HG03520 (cell line): ENCODE measurements around the gene TBC1D10B.
"Not testable (repeated sequence)": the region's sequence is repeated elsewhere in the genome, so short reads cannot be mapped to it uniquely, and the experiment has no call there.

ENCODE experiments used
- ATAC-seq: cut with Tn5 transposase; IDR thresholded peaks from one replicate; pipeline ENCODE4 v1.9.1; 2021; ENCODE audit warnings: mild to moderate bottlenecking, moderate library complexity; ENCODE audit not compliant: unreplicated experiment

Gene TBC1D10B

DNA sequence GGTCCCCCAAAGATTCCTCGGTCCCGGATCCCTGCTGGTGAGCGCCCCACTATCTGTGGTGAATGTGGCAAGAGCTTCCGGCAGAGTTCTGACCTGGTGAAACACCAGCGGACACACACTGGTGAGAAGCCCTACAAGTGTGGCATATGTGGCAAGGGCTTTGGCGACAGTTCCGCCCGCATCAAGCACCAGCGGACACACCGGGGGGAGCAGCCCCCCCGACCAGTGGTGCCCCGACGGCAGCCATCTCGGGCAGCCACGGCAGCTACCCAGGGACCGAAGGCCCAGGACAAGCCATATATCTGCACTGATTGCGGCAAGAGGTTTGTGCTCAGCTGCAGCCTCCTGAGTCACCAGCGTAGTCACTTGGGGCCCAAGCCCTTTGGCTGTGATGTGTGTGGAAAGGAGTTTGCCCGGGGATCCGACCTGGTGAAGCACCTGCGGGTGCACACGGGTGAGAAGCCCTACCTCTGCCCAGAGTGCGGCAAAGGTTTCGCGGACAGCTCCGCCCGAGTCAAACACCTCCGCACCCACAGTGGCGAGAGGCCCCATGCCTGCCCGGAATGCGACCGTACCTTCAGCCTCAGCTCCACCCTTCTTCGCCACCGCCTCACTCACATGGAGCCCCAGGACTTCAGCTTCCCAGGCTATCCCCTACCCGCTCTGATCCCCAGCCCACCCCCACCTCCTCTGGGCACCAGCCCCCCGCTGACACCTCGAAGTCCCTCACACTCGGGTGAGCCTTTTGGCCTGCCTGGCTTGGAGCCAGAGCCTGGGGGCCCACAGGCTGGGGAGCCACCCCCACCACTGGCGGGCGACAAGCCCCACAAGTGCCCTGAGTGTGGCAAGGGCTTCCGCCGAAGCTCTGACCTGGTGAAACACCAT lies 27.7 kb upstream of the TBC1D10B start:
- ATAC-seq: no peak

DNA sequence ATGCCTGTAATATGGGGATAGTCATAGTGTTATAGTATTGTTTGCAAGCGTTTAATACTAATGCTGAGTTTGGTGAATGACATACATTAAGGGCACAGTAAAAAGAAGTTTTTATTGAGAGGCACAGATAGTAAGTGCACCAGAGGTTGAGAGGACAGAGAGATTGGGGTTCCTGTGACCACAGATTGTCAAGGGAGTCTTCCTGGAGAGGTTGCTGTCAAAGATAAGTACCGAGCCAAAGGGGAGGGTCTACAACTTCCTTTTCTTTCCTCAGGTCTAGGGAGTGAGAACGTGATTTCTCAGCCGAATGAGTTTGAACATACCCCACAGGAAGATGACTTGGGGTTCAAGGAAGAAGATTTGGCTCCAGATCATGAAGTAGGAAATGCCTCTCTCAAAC lies 26.8 kb upstream of the TBC1D10B start:
- ATAC-seq: no peak

DNA sequence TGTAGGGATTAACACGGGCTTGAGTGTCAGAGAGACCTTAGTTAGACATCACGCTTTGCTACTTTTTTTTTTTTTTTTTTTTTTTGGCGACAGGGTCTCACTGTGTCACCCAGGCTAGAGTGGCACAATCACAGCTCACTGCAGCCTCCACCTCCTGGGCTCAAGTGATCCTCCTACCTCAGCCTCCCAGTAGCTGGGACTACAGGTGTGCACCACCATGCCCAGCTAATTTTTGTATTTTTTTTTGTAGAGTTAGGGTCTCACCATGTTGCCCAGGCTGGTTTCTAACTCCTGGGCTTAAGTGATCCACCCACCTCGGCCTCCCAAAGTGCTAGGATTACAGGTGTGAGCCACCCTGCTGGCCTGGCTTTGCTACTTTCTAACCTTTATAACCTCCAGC lies 26.3 kb upstream of the TBC1D10B start:
- ATAC-seq: not testable (repeated sequence)

DNA sequence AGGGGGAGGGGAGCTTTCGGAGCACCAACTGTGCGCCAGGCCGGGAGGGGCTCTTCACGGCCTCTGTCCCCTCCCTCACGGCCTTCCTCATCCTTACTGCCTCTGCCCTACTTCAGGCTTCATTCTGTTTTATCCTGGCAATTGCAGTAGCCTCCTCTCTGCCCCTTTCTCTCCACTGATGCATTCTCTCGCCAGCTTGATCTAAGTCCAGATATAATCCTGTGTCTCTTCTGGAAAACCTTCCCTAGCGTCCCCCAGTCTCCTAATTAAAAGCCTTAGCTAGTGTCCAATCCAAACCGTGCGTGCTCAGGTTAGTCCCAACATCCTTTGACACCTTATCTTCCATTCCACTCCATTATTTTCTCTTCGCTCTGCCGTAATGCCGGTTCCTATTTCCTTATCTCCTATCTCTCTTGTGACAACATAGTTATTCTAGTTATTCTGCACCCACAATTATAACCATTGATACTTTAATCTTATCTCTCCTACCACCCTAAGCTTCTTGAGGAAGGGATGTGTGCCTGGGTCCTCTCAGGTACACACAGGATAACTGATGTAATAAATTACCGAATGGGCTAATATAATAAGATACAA lies 25.8 kb upstream of the TBC1D10B start:
- no peak for ATAC-seq

DNA sequence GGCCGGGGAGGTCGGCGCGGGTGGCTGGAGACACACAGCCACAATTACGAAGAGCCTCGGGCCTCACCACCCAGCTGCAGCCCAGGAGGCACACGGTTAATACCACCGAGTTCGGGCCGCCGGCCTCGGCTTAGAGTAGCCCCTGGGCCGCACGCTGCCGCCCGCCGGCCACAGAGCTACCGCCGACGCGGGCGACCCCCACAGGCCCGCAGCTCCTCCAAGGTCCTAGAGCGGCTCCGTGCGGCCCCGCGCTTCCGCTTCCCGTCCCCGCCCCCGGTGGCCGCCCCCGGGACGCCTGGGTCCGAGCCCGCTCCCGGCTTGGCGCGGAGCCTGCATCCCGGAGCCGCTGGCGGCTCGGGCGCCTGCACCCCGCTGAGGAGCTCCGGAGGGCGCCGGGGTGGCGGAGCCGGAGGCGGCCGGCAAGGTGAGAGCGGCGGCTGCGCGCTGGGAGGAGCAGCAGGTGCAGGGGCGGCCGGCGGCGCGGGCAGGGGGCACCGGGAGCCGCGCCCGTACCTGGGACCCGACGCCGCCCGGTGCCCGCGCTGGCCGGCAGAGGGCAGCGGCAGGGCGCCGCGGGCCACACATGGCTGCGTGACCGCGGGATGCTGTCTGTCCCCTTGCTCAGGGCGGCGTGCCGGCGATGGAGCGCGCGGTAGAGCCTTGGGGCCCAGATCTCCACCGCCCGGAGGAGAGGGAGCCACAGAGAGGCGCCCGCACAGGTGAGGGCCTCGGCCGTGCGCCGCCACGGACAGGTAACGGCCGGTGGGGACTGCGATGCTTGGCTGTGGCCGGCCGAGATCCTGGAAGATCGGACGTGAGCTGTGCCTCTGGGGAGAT lies 25.1 kb upstream of the TBC1D10B start, which contains the start of gene ZNF48:
Gene ZNF48, plus strand, starts transcription at position 266 of the 837 bp plus-strand sequence. Its CDS starts 375 bp downstream, at position 641.
- peak; percentile 36 for ATAC-seq

DNA sequence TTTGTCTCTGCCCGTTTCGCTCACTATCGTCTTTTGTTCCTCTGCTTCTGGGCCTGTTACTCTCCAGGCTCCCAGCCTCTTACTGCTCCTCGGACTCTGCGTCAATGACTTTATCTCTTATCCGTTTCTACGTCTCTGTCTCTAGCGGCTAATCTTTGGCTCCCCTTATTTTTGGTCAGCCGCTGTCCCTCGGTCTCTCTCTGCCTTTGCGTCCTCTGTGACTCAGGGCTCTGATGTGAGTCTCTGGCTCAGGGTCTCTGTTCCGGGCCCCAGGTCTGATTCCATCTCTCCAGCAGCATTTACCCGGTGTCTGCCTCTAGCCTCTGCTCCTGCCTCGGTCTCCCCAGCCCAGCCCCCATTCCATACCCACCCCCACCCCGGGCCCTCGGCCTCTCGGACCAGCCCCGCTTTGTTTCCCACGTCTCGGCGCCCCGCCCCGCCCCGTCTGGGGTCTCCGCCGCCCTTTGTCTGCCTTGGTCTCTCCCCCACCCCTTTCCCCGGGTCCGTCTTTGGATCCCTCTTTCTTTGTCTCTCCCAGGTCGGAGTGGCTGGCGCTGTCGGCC lies 24.4 kb upstream of the TBC1D10B start:
- ATAC-seq: no peak

DNA sequence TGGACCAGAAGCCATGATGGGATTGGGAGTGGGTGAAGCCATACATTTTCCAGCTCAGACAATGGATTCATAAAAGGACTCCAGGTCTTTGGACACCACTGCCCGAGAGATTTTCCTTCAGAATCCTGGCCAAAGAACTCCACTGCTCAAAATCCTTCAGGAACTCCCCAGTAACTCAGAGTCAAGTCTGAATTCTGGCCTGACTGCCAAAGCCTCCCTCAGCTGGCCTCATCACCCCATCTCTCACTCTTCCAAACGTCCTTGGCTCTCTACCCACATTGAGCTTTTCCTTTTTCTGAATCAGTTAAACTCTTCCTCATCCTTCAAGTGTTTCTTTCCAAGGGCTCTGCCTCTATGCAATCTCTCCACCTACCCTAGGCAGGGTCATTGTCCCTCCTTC lies 13.2 kb upstream of the TBC1D10B start:
- no peak for ATAC-seq

DNA sequence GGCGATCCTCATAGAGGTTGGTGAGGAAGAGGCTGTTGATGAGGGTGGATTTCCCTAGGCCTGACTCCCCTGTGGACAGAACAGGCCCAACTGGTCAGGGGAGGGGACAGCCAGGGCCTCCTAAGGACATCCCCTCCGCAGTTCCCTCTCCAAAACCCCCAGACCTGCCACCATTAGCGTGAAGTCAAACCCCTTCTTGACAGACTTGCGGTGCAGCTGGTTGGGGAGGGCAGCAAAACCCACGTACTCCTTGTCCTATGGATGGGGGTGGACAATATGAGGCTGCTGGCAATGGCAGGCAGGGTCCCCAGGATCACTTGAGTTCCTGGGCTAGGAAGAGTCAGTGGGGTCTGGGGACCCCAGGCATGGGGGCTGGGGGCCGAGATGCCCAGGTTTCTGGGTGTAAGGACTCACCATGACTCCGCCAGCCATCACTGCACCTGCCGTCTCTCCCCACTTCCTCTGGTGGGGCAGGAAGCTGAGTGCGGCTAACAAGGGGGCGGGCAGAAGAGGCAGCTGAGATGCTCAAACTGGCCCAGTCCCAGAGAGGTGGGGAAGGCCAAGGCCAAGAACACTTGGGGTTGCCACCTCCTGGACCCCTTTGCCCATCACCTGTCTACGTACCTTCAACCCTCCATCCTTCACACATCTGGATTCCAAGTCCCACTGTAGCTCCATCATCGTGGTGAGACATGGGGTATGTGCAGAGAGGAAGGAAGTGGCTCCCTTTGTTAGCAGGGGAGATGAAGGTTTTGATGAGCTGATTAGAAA lies 12.0 kb upstream of the TBC1D10B start, which contains the start of gene SEPTIN1:
Gene SEPTIN1, minus strand, starts transcription at position 451 of the 771 bp plus-strand sequence. Its CDS starts 19 bp downstream, at position 432.
- no peak for ATAC-seq

DNA sequence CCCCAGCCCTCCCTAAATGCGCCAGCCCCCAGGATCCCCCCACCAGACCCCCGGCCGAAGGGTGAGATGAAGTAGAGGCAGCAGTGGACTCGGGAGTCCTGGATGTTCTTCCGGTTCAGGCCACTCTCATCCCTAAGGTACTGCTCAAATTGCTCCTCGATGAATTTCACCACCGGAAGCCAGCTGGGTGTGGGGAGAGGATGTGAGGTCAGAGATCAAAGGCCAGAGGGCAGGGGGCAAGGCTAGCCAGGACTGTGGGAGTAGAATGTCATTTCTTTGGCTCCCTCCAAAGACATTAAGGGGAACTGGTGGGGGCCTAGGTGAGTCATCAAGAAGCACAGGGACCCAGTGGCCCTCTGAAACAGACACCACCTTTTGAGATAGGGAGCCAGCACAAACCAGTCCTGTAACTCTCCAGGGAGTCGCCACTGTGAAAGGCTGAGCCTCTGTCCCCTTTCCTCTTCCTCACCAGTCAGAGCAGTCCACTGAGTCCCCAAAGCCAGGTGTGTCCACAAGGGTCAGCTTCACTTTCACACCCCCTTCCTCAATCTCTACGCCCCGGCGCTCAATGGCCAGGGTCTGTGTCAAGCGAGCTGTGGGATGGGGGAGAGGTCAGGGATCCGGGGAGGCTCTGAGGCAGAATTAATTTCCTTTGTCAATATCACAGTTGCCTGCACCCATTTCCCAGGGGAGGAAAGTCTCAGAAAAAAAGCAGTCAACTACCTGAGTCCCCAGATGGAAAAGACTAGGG lies 11.2 kb upstream of the TBC1D10B start:
- ATAC-seq: no peak

DNA sequence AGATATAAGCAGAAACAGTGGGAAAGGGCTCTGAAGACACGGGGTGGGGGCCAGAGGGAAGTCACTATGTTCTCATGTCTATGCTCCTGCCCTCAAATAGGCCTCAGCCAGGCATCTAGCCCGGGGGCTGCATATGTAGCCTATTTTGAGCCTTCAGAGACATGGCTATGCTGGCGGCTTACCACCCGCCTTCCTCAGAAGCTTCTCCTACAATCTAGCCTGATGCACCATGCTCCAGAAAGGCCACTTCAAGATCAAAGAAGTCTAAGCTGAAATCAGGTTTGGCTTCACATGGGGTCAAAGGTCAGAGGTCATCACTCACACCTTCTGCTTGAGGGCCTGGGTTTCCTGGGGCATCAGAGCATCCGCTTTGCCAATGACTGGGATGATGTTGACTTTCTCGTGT lies 10.5 kb upstream of the TBC1D10B start:
- ATAC-seq: no peak

DNA sequence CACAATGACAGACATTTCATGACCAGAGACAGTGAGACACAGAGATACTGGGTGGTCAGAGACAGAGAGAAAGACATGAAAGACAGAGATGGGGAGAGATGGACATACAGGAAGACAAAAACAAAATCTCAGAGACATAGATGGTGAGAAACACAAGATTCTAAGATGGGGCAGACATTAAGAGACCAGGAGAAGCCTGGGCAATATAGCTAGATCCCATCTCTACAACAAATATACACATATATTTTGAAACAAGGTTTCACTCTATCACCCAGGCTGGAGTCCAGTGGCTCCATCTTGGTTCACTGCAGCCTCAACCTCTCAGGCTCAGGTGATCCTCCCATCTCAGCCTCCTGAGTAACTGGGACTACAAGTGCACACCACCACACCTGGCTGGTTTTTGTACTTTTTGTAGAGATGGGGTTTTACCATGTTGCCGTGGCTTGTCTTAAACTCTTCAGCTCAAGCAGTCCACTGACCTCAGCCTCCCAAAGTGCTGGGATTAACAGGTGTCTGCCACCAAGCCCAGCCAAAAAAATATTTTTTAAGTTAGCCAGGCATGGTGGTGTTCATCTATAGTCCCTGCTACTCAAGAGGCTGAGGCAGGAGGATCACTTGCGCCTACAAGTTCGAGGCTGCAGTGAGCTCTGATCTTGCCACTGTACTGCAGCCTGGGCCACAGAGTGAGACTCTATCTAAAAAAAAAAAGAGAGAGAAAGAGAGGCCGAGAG lies 9.9 kb upstream of the TBC1D10B start:
- ATAC-seq: no peak

DNA sequence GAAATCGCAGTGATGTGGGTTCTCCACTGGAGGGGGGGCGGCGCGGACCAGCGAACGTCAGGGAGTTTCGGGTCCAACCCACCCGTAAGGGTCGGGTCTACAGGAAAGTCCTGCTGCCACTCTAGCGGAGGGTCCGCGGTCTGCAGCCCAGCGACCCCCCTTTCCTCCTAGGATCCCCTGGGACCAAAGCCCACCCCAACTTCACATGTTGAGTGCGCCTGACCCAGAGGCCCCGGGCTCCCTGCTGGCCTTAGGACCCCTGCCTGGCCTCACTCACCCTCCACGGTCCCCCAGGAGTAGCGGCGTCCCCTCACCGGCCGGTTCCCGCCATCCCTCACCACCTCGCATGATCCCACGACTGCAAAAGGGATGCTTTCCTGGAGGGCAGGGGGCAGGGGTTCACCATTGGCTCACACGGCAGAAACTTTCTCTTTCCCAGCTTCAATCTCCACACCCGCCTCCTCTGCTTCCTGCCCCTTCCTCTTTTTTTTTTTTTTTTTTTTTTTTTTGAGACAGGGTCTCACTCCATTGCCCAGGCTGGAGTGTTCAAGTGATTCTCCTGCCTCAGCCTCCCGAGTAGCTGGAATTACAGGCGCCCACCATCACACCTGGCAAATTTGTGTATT lies 9.0 kb upstream of the TBC1D10B start:
- ATAC-seq: no peak

DNA sequence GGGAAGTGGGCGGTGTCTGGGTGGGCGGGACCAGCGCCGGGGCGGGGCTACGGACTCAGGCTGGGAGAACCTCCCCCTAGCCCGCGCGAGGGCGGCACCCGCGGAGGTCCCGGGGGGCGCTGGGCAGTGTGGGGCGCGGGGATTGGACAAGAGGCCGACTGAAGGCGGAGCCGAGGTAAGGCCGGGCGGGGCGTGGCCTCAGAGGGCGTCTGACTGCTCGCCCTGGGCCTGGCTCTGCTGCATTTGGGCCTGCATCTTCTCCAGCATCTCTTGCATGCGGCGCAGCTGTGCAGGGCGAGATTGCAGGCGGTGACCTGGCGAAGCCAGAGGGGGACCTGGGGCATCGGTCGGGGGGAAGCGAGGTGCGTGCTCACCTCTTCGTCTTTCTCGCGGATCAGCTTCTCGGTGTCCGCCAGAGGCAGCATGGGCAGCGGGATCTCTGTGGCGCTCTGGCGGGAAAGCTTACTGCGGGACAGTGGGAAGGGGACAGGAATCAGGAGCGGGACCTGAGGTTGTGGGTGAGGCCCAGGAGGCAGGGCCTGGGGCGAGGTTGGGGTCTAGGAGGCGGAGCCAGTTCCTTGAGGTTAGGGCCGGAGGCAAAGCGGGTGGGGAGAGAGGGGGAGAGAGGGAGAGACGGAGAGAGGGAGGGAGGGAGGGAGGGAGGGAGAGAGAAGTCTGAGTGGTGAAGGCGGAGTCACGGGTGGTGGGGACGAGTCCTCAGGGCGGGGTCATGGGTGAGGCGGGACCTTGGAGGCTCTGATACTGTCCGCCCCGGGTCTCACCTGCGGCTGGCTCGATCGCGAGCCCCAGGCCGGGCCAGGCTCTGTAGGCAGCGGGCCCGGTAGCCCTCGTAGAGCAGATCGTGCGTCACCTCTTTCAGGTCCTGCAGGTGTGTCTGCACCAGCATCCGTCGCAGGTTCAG lies 8.2 kb upstream of the TBC1D10B start:
- ATAC-seq: peak; percentile 82

DNA sequence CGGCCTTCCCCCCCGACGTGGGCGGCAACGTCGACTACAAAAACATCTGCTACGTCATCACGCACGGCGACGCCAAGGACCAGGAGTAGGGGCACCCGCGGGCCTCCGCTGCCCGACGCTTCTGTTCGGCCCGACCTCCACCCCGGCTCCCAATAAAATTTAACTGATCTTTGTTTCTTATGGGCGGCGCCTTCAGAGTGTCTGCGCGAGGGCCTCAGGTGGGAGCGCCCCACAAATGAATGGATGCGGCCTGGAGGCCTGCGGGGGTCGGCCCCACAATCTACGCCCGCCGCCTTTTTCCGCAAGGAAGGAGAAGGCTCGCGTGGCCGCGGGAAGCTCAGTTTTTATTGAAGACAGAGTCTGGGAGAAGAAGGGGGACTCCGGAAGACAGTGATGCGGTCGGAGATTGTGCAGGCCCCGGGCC lies 7.5 kb upstream of the TBC1D10B start:
- ATAC-seq: peak; percentile 10

DNA sequence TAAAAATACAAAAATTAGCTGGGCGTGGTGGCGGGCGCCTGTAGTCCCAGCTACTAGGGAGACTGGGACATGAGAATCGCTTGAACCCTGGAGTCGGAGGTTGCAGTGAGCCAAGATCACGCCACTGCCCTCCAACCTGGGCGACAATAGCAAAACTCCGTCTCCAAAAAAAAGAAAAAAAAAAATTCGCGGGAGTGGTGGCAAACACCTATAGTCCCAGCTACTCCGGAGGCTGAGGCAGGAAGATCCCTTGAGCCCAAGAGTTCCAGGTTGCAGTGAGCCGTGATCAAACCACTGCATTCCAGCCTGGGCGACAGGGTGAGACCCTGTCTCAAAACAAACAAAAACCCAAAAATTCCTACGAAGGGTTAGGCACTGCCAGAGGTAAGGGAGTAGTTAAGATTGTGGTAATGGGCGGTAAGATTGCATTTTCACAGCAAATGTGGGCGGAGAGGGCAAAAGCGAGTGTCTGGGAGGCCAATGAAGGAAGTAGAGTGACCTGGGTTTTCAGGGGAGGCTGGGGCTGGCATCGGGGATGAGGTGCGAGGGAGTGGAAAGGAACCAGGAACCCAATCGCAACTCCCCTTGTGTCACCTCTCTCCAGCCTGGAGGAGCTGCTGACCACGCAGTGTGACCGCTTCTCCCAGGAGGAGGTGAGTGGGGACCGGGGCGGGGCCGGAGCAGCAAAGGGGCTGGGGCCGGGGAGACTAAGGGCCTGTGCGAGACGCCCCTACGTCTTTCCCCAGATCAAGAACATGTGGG lies 6.9 kb upstream of the TBC1D10B start:
- ATAC-seq: no peak

DNA sequence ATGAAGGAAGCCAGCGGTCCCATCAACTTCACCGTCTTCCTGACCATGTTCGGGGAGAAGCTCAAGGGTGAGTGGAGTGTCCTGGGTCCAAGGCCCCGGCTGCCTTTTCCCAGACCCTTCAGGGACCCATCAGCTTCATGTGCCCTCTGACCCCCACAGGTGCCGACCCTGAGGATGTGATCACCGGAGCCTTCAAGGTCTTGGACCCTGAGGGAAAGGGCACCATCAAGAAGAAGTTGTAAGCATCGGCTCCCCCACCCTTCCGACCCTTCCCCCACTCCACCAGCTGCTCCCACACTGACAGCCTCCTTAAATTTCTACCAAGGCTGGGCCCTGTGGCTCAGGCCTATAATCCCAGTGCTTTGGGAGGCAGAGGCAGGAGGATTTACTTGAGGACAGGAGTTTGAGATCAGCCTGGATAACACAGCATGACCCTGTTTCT lies 6.2 kb upstream of the TBC1D10B start:
- ATAC-seq: no peak
